Right atrium auricular region (tissue), 2 donors: ENCODE data around the gene EGFL7. TPM values are rescaled to one million over a fixed set of nuclear protein-coding genes. Genes with fewer than 3 reads are reported as not detected.

Source experiments
- DNase-seq: peaks from one replicate; pipeline ENCODE4 v3.0.0-alpha.2; 2019; ENCODE audit warnings: low spot score
- H3K27ac ChIP-seq, 2 donors: fragments of 200-600 bp; sonication (generic); 1 replicate in 1 of 2; 2 replicates in 1 of 2; pipeline ENCODE4 v1.5.1; 2016 to 2019
- H3K27me3 ChIP-seq, 2 donors: fragments of 200-600 bp; sonication (generic); one replicate each; pipeline versions ENCODE4 v1.5.1 to v1.6.0; 2017 to 2019
- H3K36me3 ChIP-seq: fragments of 200-600 bp; sonication (generic); one replicate; pipeline ENCODE4 v1.5.1; 2016
- H3K4me1 ChIP-seq, 2 donors: fragments of 200-600 bp; sonication (generic); one replicate each; pipeline versions ENCODE4 v1.5.1 to v1.6.0; 2017 to 2019
- H3K4me3 ChIP-seq, 2 donors: fragments of 200-600 bp; sonication (generic); 1 replicate in 1 of 2; 2 replicates in 1 of 2; pipeline ENCODE4 v1.5.1; 2017 to 2019; ENCODE audit warnings: mild to moderate bottlenecking in 1 of 2, moderate library complexity in 1 of 2
- H3K9me3 ChIP-seq, 2 donors: fragments of 200-600 bp; sonication (generic); one replicate each; pipeline ENCODE4 v1.5.1; 2019
- total RNA-seq, 2 donors: library from RNA; depleted of rRNA; stranded (reverse); fragments of >200 nt; gene quantifications; one replicate each; pipeline ENCODE4 v1.1.0, GENCODE V29; 2016
- TF ChIP-seq, protein P1 (sequence below), 2 donors: fragments of 200-600 bp; sonication (generic); IDR thresholded peaks; one replicate each; pipeline ENCODE4 v1.5.1; 2019; ENCODE audit warnings: antibody characterized with exemption in 2 of 2

The EGFL7 gene
- total RNA-seq, 2 donors from 2014 or later: 114 to 120 TPM

DNA sequence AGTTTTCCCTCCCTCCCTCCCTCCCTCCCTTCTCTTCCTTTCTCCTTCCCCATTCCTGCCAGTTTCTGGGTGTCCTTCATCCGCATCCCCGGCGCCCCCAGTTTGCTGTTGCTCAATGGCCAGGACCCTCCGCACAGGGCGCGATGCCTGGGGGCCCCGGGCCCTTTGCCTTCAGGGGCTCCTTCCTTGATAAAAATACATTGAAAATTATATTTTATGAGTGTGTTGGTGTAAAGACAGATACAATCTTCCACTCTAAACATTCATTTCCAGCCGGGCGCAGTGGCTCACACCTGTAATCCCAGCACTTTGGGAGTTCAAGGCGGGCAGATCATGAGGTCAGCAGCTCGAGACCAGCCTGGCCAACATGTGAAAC lies 32.1 kb downstream of the EGFL7 start:
- TF ChIP-seq, protein P1, sequence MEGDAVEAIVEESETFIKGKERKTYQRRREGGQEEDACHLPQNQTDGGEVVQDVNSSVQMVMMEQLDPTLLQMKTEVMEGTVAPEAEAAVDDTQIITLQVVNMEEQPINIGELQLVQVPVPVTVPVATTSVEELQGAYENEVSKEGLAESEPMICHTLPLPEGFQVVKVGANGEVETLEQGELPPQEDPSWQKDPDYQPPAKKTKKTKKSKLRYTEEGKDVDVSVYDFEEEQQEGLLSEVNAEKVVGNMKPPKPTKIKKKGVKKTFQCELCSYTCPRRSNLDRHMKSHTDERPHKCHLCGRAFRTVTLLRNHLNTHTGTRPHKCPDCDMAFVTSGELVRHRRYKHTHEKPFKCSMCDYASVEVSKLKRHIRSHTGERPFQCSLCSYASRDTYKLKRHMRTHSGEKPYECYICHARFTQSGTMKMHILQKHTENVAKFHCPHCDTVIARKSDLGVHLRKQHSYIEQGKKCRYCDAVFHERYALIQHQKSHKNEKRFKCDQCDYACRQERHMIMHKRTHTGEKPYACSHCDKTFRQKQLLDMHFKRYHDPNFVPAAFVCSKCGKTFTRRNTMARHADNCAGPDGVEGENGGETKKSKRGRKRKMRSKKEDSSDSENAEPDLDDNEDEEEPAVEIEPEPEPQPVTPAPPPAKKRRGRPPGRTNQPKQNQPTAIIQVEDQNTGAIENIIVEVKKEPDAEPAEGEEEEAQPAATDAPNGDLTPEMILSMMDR (IDR thresholded peaks at IDR 0.05): no peak
- DNase-seq: no peak
- Histone ChIP-seq H3K4me3 (no peak overlapping the region), H3K27me3 (no peaks in the 10 kb centered on the region), H3K9me3 (no peaks in the 10 kb centered on the region), H3K4me1 (peaks cover 0 to 38% of the 10 kb centered on the region in 2 donors), H3K27ac (no peak overlapping the region), H3K36me3 (no peaks in the 10 kb centered on the region)

DNA sequence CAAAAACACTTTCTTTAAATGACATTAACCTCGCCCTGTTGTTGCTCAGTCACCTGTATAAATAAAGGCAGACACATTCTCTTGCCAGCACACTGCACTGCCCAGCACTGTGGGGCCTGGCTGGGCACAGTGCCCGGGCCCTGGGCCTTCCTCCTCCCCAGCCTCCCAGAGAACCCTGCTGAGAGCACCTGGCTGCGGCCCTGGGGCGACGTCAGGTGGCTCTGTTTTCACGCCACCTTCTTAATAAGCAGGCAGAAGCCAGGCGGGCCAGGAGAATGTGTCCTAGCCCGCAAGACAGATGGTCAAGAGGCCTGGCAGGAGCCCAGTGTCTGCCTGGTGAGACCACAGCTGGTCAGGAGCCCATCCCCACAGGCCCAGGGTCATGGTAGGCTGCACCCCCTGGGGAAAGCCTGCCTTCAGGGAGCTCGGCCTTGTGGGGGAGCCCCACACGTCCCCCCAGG lies 32.7 kb downstream of the EGFL7 start:
- DNase-seq: no peak

DNA sequence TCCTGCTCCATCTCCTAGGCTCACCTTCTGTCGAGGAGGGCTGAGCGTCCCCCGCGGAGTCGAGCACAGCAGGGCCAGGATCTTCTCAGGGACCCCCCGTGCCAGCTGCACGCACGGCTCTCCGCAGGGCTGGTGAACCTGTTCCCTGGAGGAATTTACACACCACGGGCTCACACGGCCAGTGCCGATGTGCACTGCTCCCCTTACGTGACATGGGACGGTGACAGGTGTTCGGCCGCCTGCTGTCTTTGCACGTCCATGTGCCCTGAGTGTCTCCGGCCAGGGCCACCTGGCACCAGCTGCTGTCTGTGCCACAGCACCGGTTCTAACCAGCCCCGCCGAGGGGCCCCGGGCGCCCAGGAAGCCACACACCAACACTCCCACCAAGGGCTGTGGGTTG lies 33.2 kb downstream of the EGFL7 start:
- Histone ChIP-seq H3K9me3 (no peaks in the 10 kb centered on the region), H3K27ac (no peak overlapping the region), H3K4me3 (no peak overlapping the region), H3K36me3 (no peaks in the 10 kb centered on the region), H3K27me3 (no peaks in the 10 kb centered on the region), H3K4me1 (peaks cover 0 to 27% of the 10 kb centered on the region in 2 donors)
- TF ChIP-seq, protein P1 (IDR thresholded peaks at IDR 0.05): no peak
- no peak for DNase-seq

More for the DNA sequence above, 32.7 kb downstream of the EGFL7 start:
- TF ChIP-seq, protein P1 (IDR thresholded peaks at IDR 0.05): no peak
- H3K27me3 ChIP-seq: no peaks in the 10 kb centered on the region
- H3K4me1 ChIP-seq: peaks cover 0 to 32% of the 10 kb centered on the region in 2 donors
- no peak overlapping the region for H3K4me3 ChIP-seq
- no peaks in the 10 kb centered on the region for H3K9me3 ChIP-seq
- no peak overlapping the region for H3K27ac ChIP-seq
- H3K36me3 ChIP-seq: no peaks in the 10 kb centered on the region

GRCh38 chr9:136696502-136696901 lies 33.8 kb downstream of the EGFL7 start:
- H3K36me3 ChIP-seq: no peaks in the 10 kb centered on the region
- peaks cover 0 to 22% of the 10 kb centered on the region in 2 donors for H3K4me1 ChIP-seq
- TF ChIP-seq, protein P1 (IDR thresholded peaks at IDR 0.05): no peak
- H3K27me3 ChIP-seq: no peaks in the 10 kb centered on the region
- H3K27ac ChIP-seq: no peak overlapping the region
- no peak for DNase-seq
- no peak overlapping the region for H3K4me3 ChIP-seq
- H3K9me3 ChIP-seq: no peaks in the 10 kb centered on the region

- peaks cover 0 to 20% of the 10 kb centered on the region in 2 donors for H3K4me1 ChIP-seq
- no peak for DNase-seq
- no peaks in the 10 kb centered on the region for H3K27me3 ChIP-seq
- no peaks in the 10 kb centered on the region for H3K36me3 ChIP-seq
- no peak overlapping the region for H3K27ac ChIP-seq
- no peak overlapping the region for H3K4me3 ChIP-seq
- no peaks in the 10 kb centered on the region for H3K9me3 ChIP-seq
- TF ChIP-seq, protein P1 (IDR thresholded peaks at IDR 0.05): no peak
Measured at GRCh38 chr9:136697146-136697820, 34.6 kb downstream of the EGFL7 start.
